Measurements from ENCODE around the gene NFKBIL1.

NFKBIL1 gene

DNA sequence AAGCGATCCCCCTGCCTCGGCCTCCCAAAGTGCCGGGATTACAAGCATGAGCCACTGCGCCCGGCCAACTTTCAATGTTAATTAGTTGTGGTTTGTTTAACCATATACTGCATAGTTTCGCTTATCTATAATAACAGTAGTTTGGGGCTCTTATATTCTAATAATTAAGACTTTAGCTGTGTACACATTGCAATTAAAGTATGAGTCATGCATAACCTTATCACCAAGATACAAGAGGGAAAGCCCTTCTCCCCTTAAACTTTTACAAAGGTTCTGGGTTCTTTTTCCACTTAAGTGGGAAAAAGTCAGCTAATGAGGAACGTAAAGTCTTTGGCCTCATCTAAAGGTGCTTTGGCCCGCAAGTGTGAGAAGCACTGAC is 21.9 kb upstream of the NFKBIL1 start:
- H3K27ac ChIP-seq, result no peak overlapping the region
- TF ChIP-seq, protein P1, sequence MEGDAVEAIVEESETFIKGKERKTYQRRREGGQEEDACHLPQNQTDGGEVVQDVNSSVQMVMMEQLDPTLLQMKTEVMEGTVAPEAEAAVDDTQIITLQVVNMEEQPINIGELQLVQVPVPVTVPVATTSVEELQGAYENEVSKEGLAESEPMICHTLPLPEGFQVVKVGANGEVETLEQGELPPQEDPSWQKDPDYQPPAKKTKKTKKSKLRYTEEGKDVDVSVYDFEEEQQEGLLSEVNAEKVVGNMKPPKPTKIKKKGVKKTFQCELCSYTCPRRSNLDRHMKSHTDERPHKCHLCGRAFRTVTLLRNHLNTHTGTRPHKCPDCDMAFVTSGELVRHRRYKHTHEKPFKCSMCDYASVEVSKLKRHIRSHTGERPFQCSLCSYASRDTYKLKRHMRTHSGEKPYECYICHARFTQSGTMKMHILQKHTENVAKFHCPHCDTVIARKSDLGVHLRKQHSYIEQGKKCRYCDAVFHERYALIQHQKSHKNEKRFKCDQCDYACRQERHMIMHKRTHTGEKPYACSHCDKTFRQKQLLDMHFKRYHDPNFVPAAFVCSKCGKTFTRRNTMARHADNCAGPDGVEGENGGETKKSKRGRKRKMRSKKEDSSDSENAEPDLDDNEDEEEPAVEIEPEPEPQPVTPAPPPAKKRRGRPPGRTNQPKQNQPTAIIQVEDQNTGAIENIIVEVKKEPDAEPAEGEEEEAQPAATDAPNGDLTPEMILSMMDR (conservative IDR thresholded peaks at IDR 0.05), result no peak

DNA sequence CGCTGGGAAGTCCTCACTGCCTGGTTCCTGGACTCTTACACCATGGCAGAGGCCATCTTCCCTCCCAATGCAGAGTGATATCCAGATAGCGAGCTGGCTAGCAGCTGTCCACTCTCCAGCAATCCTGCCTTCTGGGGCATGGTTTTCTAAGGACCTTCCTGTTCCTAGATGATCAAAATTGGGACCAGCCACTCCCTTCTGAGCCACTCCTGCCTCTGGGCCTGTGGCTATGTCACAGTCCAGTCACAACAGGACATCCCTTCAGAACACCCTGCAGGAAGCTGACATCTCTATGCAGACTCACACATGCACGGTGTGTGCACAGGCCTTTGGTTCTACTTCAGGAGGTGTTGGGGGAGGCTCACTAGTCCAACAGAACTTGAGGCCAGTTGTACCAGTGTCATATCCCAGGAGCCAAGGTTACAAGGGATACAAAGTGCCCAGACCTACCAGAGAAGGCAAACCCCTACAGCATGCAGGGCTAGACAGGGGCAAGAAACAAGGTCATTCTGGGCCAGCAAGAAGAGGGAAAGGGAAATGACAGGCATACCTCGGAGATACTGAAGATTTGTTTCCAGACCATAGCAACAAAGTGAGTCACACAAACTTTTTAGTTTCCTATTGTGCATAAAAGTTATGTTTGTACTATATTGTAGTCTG is 21.3 kb upstream of the NFKBIL1 start:
- H3K27ac ChIP-seq, result no peak overlapping the region
- TF ChIP-seq, protein P1 (conservative IDR thresholded peaks at IDR 0.05), result no peak

DNA sequence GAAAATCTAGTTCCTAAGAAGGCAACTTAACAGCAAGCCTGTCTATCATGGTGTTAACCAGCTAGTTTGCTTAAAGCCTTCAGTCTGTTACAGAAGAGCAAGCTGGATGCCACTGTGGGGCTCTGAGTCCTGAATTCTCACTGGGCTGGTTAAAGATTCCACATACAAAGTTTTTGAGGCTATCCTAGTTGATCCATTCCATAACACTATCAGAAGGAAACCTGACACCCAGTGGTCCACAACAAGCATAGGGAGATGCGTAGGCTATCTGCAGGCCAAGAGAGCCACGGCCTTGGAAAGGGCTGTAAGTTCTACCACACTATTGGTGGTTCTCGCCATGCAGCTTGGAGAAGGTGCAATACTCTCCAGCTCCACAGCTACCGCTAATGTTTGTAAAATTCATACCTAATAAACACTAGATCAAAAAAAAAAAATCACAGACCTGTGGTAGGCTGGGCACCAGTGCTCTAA is 19.1 kb upstream of the NFKBIL1 start:
- no peak overlapping the region for H3K27ac ChIP-seq
- TF ChIP-seq, protein P1 (conservative IDR thresholded peaks at IDR 0.05), result no peak

DNA sequence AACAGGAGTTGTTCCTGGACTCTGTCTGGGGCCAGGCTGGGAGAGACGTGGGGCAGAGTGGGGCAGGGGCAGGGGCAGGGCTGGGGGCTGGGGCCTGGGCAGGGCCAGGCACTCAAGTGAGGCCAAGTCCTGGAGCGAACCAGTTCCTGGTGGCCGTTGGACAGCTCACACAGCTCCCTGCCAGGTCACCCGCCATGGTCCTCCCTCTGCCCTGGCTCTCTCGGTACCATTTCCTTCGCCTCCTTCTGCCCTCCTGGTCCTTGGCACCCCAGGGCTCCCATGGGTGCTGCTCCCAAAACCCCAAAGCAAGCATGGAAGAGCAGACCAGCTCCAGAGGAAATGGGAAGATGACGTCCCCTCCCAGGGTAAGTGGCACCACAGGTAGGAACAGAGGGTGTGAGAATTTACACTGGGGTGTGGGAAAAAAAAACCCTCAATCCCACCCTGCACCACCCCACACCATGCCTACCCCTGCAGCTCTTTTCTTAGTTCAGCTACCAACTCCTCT is 18.5 kb upstream of the NFKBIL1 start, which contains the start of gene MCCD1:
Gene MCCD1, plus strand, starts transcription at position 142 of the 508 bp plus-strand sequence. Its CDS starts 53 bp downstream, at position 195.
- TF ChIP-seq, protein P1 (conservative IDR thresholded peaks at IDR 0.05), result no peak

DNA sequence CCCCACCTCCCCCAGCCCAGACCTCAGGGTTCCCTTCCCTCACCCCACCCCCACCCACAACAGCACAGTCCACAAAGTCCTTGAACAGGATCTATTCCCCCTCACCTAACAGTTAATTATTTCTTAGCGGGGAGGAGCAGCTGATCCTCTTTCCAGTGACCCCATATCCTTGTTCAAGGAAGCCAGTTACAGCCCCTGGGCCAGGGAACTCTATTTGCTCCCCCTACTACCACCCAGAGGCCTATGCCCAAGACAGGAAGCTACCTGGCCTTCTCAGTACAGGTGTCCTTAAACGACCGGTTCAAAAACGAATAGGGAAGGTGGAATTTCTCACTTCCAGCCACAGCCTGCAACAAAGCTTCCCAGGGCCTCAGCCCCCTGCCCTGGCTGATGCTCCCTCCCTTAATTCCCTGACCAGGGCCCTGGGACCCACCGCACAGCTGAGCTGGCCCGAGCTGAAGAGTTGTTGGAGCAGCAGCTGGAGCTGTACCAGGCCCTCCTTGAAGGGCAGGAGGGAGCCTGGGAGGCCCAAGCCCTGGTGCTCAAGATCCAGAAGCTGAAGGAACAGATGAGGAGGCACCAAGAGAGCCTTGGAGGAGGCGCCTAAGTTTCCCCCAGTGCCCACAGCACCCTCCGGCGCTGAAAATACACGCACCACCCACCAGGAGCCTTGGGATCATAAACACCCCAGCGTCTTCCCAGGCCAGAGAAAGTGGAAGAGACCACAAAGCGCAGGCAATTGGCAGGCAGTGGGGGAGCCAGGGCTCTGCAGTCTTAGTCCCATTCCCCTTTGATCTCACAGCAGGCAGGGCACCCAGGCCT is 17.9 kb upstream of the NFKBIL1 start:
- TF ChIP-seq, protein P1 (conservative IDR thresholded peaks at IDR 0.05), result no peak
- no peak overlapping the region for H3K27ac ChIP-seq

More for the DNA sequence above, 18.5 kb upstream of the NFKBIL1 start, which contains the start of gene MCCD1:
- no peak within 1 kb of the TSS for H3K27ac ChIP-seq

DNA sequence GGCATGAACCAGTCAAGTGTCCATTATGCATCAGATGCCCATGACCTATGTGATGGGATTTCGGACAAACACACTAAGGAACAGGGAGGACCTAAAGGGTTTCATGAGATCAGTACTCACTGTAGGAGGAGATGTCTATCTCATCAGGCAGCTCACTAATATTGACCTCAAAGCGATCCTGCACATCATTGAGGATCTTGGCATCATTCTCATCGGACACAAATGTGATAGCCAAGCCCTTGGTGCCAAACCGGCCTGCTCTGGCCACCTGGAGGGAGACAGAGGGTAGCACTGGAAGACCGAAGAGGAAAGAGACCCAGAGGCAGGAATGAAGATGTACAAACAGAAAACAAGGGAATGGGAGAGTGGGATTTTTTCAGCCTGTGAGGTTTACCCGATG is 16.7 kb upstream of the NFKBIL1 start:
- TF ChIP-seq, protein P1 (conservative IDR thresholded peaks at IDR 0.05), result no peak
- no peak overlapping the region for H3K27ac ChIP-seq

DNA sequence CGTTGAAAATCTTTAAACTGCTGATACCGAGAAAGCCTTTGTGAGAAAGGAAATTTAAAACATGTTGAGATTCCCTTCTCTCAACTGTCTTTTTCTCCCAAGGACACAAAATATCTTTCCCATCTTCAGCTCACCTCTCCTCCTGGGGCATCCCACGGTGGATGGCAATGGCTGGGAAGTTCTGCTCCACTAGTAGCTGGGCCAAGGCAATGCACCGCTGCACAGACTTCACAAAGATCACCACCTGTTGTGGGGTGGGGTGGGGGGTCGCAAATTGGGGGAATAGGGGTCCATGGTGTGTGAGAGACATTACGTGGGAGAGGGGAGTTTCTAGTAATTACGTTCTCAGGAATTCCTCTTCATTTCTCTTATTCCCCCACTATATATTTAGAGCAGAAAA is 16.2 kb upstream of the NFKBIL1 start:
- no peak overlapping the region for H3K27ac ChIP-seq
- TF ChIP-seq, protein P1 (conservative IDR thresholded peaks at IDR 0.05), result no peak
